Activated CD4-positive, alpha-beta T cell treated with anti-CD3 and anti-CD28 coated beads, Interleukin-2, amount 50 U/mL, for 24 hours (primary cell): ENCODE results near the gene GOLGA6D.
"Not testable (repeated sequence)": the region's sequence is repeated elsewhere in the genome, so short reads cannot be mapped to it uniquely, and the experiment has no call there.

Experiments used
- DNase-seq, 2 donors: peaks; one replicate each; pipeline ENCODE4 v3.0.0-alpha.2; 2020; ENCODE audit warnings: low read depth in 1 of 2, low spot score in 1 of 2

Gene GOLGA6D

GRCh38 chr15:75328493-75329314, 46.1 kb downstream of the GOLGA6D start:
- no peak for DNase-seq

GRCh38 chr15:75329571-75329970, 46.9 kb downstream of the GOLGA6D start:
- no peak for DNase-seq

GRCh38 chr15:75332093-75332492, 49.5 kb downstream of the GOLGA6D start:
- DNase-seq = not testable (repeated sequence)

GRCh38 chr15:75333654-75334419, 51.2 kb downstream of the GOLGA6D start:
- not testable (repeated sequence) for DNase-seq

GRCh38 chr15:75335313-75335704, 52.7 kb downstream of the GOLGA6D start:
- no peak for DNase-seq

GRCh38 chr15:75335705-75336355, 53.2 kb downstream of the GOLGA6D start, which contains the start of gene COMMD4:
Gene COMMD4, plus strand, starts transcription at chr15:75336063. Its CDS starts 27 bp downstream, at chr15:75336090.
- peak; percentile 72 to 90 for DNase-seq

GRCh38 chr15:75338661-75339240, 56.1 kb downstream of the GOLGA6D start:
- no peak for DNase-seq

- DNase-seq = no peak
Measured at GRCh38 chr15:75339531-75340240, 57.1 kb downstream of the GOLGA6D start.

- DNase-seq = no peak
Measured at GRCh38 chr15:75342221-75342620, 59.6 kb downstream of the GOLGA6D start.

GRCh38 chr15:75343953-75344352, 61.3 kb downstream of the GOLGA6D start:
- DNase-seq = not testable (repeated sequence)
